ENCODE results near the gene FBXO2.
A peak's percentile ranks its signal among the peaks of the same experiment; 100 is the strongest.

Gene FBXO2

GRCh38 chr1:11682287-11682771 is 28.1 kb upstream of the FBXO2 start:
- no peak for DNase-seq

- peak; percentile 92 for DNase-seq
Measured at GRCh38 chr1:11681071-11681771, 27.0 kb upstream of the FBXO2 start, which contains the start of gene MAD2L2. MAD2L2 (minus strand) TSS chr1:11681148; CDS start chr1:11680601, 547 bp downstream.

DNA sequence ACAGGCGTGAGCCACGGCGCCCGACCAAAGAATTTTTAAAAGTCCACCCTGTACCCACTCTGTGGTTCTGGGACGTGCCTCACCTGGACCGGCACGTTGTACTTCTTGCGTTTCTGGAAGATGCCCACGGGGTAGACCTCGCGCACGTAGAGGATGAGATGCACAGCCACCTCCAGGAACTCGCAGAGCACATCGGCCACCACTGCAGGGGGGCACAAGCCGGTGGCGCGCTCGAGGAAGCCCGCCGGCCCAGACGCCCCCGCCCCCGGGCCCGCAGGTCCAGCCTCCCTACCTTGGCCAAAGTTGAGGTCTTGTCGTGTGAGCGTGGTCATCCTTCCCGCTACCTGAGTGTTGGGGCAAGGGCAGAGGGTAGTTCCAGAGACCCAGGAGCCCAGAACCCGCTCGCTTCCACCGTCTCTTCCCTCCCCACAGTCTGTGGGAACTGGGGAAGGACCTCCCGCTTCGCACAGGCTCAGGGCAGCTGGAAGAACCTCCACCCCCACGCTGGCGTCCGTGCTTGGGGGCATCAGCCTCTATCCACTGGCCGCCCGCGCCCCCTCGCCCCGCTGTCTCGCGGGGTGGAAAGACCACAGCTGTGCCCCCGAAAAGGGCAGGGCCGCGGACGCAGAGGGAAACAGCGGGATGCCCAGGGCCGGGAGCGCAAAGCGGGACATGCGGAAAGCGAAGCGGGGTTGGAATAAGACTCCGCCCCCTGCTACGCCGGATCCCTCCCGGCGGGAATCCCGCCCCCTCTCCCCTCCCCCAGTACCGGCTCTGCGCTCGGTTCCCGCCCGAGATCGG is 26.2 kb upstream of the FBXO2 start:
- DNase-seq, result no peak

DNA sequence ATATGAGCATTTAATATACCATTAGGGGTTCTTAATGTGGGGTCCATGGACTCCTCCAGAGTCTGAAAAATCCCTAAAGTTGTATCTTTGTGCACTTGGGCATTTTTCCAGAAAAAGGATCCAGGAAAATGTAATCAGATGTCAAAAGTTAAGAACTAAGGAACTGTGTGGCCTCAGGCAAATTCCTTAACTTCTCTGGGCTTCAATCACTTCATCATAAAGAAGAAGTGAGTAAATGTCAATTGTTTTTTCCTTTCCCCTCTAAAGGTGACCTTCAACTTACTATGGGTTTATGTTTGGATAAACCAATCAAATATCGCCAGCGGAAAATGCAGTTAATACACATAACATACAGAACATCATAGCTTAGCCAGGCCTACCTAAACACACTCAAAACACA is 24.2 kb upstream of the FBXO2 start:
- no peak for DNase-seq

DNA sequence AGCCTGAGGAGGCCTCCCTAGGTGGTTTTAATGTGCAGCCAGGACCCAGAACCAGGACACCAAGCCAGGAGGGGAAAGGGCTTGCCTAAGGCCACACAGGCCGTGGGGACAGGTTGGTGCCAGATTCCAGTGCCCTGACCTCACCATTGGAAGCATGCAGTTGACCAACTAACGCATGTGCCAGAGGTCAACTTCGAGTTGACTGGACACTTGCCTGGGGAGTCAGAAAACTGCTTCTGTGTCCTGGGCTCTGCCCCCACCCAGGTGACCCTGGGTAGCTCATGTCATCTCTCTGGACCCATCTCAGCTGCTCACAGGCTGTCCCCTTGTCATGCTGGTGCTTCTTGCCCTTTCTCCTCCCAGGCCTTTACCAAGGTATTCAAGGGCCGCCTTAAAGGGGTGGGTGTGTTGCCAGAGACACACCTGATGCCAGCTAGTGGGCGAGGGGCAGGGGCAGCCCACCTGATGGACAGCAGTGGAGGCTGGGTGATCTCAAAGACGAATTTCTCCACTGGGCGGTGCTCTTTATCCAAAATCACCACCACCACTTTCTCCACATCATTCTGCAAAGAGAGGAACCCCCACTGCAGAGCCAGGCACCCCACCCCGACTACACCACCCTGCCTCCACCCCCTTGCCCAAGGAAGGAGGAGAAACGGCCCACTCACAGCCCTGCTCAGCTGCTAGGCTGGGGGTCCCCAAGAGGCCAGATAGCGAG is 22.3 kb upstream of the FBXO2 start:
- no peak for DNase-seq

- DNase-seq, result no peak
Measured at GRCh38 chr1:11675325-11675724, 21.1 kb upstream of the FBXO2 start.

- no peak for DNase-seq
Measured at GRCh38 chr1:11674488-11674887, 20.3 kb upstream of the FBXO2 start.

GRCh38 chr1:11673089-11673769 is 19.0 kb upstream of the FBXO2 start:
- DNase-seq, result no peak

DNA sequence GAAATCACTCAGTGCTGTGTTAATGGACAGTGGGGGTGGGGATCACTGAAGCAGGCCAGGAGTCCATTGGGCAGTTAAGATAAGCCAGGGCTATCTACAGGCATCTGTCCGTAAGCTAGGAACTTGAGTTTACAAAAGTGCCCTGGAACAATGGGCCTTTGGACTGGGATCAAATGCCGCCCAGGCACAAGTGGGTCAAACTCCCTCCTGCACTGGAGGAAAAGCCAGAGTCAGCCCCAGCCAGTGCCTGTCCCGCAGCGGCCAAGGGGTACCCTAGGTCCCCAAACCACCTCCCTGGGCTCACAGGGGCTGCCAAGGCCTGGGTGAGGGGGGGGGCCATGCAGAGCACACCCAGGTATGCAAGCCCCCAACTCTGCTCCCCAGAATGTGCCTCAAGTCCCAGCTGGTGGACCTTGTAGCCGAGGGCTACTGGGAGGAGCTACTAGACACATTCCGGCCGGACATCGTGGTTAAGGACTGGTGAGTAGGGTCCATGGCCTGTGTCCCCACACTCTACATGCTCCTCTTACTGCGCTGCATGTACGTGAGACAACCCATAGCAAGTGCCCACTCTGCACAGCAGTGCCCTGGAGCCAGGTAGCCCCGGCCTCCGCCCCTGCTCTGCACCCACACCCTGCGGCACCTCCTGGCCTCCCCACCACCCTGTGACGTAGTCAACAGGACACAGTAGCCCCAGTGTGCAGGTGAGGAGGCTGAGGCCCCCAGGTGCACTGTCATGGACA is 17.5 kb upstream of the FBXO2 start:
- no peak for DNase-seq

GRCh38 chr1:11671205-11671543 is 16.9 kb upstream of the FBXO2 start:
- no peak for DNase-seq

DNA sequence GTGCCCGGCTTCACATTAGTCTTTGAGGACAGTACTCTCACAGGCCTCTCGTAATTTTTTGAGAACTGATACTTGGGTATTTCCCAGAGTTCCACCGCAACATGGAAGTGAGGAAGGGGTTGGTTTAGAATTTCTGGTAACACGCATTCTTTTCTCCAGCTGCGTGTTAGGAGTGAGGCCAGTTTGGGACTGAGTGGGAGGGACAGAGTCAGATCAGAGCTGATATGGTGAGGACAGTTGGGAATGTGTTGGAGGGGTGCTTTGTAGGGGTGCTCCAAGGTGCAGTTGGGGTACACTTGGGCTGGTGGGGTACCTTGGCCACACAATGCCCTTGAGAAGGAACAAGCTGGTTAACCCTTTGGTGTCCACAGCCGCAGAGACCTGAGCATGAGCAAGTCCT is 16.5 kb upstream of the FBXO2 start:
- DNase-seq, result no peak

DNA sequence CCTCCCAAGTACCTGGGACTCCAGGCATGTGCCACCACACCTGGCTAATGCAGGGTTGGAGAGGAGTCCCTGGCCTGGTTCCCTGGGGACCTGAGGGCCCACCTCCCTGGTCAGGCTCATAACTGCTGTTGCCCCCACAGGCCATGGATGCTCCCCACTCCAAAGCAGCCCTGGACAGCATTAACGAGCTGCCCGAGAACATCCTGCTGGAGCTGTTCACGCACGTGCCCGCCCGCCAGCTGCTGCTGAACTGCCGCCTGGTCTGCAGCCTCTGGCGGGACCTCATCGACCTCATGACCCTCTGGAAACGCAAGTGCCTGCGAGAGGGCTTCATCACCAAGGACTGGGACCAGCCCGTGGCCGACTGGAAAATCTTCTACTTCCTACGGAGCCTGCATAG is 14.3 kb upstream of the FBXO2 start:
- no peak for DNase-seq

DNA sequence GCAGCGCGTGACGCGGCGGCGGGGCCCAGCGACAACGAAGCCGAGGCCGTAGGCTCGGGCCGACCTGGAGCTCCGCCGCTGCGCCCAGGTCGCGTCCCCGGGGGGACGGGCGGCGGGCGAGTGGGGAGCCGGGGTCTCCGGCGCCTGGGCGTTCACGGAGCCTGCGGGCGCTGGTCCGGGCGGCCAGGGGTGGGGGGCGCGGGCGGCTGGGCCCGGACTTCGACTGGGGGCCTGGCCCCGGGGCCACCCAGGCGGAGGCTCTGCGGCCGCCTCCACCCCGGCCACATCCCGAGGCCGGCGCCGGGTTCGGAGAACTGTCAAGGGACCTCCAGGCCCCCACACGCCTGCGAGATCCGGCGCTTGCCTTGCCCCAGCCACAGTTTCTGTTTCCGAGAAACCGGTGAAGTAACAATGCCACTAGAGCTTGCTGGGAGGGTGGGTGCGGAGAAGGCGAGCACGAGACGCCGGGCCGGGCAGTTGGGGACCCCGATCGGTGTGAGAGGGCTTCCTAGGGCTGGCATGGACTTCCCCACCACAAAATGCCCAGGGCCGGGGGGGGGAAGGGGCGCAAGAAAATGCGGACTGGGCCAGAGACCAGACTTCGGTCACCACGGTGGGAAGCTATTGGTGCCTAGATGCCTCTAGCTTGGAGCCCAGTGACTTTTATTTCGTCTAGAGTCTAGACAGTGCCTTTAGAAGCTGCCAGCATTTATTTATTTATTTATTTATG is 10.3 kb upstream of the FBXO2 start:
- DNase-seq, result peak; percentile 79

DNA sequence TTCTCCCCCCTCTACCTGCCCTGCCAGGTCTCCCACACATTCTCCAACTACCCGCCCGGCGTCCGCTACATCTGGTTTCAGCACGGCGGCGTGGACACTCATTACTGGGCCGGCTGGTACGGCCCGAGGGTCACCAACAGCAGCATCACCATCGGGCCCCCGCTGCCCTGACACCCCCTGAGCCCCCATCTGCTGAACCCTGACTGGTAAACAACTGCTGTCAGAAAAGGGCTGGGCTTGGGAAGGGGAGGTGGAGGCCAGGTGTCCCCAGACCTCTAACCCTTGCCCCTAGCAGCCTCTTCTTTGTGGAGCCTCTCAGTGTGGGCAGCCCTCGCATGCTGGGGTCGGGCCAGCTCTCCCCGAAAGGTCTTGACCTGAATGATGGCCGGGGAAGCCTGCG is 6.9 kb upstream of the FBXO2 start:
- no peak for DNase-seq

GRCh38 chr1:11659748-11660147 is 5.5 kb upstream of the FBXO2 start:
- DNase-seq, result no peak

DNA sequence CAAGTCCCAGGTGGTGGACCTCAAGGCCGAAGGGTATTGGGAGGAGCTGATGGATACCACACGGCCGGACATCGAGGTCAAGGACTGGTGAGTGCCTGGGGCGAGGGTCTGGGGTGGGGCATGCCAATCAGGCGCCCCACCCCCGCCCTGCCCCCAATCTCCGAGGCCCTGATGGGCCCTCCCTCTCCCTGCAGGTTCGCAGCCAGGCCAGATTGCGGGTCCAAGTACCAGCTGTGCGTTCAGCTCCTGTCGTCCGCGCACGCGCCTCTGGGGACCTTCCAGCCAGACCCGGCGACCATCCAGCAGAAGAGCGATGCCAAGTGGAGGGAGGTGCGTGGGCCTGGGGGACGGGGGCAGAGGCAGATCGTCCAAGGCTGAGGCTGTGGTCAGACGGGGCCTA is 4.3 kb upstream of the FBXO2 start:
- no peak for DNase-seq

- no peak for DNase-seq
Measured at GRCh38 chr1:11657654-11658053, 3.4 kb upstream of the FBXO2 start.

GRCh38 chr1:11654939-11655808 is 945 bp upstream of the FBXO2 start:
- DNase-seq, result no peak

DNA sequence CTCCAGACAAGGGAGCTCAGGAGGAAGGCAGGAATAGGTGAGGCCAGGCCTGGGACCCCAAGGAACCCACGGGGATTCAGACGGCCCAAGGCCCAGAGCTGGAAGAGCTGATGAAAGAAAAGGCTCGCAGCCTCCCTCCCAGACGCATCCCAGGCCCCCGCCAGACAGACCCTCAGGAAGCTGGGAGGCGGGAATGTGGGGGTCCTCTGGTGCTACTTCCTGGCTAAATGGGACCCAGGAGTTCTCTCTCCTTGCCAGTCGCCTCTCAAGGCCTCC is 430 bp downstream of the FBXO2 start:
- no peak for DNase-seq

DNA sequence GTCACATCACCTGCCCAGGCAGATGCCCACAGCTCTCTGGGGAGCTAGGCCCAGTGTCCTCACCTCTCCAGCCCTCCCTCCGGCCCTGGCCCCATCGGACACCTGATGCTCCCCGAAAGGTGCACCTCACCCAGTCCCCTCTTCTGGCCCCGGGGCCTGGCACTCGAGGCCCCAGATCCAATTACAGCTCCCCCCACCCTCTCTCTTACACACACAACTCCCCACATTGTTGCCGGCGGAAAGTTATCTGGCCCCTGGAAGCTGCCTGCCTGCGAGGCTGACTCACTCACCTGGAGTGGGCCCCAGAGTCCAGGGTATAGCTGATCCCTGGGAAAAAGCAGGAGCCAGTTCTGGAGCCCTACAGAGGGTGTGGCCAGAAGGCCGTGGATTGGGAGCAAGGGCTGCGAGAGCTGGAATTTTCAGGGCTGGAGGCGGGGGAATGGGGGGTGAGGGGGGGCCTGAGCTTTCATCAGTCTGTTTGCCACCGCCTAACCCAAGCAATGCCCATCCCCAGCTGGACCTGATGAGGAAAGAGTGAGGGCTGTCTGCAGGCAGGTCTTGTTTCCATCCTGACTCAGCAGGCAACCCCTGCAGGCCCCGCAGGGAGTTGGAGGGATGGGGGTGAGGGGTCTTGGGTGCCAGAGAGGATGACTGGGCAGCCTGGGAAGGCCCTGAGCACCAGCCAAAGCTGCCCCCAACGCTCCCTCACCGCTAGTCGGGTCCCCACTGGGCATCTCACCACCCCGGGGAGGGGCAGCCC is 948 bp downstream of the FBXO2 start:
- DNase-seq, result no peak
